ENCODE data around the gene PIAS1.

The PIAS1 gene

DNA sequence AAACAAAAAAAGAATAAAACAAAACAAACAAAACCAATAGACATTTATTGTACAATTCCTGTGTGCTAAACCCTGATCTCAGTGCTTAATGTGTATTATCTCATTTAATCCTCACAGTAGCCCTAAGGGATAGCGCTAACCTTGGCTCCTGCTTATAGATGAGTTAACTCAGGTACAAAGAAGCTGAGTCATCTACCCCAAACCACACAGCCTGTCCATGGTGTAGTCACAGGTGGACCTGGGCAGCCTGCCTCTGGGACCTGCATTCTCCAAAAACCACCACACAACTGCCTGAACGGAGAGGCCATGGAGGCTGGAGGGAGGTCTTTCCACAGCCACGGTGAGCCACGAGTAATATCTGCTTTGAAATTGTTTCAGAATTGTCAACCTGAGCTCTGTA, 180.9 kb downstream of the PIAS1 start:
- no peak for DNase-seq (ENCODE audit: low spot score)

- DNase-seq (ENCODE audit: low spot score): no peak
Observed at GRCh38 chr15:68239025-68239424, 184.9 kb downstream of the PIAS1 start.

- no peak for DNase-seq (ENCODE audit: low spot score)
Observed at GRCh38 chr15:68241088-68241935, 187.2 kb downstream of the PIAS1 start.
